NCI-H69 (cell line): Measurements from ENCODE around the gene TAMALIN.
"Not testable (repeated sequence)": the region's sequence is repeated elsewhere in the genome, so short reads cannot be mapped to it uniquely, and the experiment has no call there.

Experiments
- DNase-seq: peaks from one replicate; lab custom pipeline; 2025; lab: John Stamatoyannopoulos, UW

Gene TAMALIN

GRCh38 chr12:52006726-52007157, at the start of gene TAMALIN:
Gene TAMALIN, plus strand, starts transcription at chr12:52006946. Its CDS starts 74 bp downstream, at chr12:52007020.
- DNase-seq, result peak; percentile 91

GRCh38 chr12:51958542-51958941, 48.2 kb upstream of the TAMALIN start:
- no peak for DNase-seq

- no peak for DNase-seq
Measured at GRCh38 chr12:51959211-51959610, 47.5 kb upstream of the TAMALIN start.

- DNase-seq, result no peak
Measured at GRCh38 chr12:51959921-51960320, 46.8 kb upstream of the TAMALIN start.

- no peak for DNase-seq
Measured at GRCh38 chr12:51960488-51960887, 46.3 kb upstream of the TAMALIN start.

GRCh38 chr12:51960890-51961289, 45.9 kb upstream of the TAMALIN start:
- no peak for DNase-seq

- DNase-seq, result peak; percentile 40
Measured at GRCh38 chr12:51961834-51962233, 44.9 kb upstream of the TAMALIN start.

- no peak for DNase-seq
Measured at GRCh38 chr12:51962737-51963136, 44.0 kb upstream of the TAMALIN start.

- no peak for DNase-seq
Measured at GRCh38 chr12:51963477-51963876, 43.3 kb upstream of the TAMALIN start.

GRCh38 chr12:51969643-51970042, 37.1 kb upstream of the TAMALIN start:
- DNase-seq, result no peak

- peak; percentile 32 for DNase-seq
Measured at GRCh38 chr12:51970904-51971646, 35.7 kb upstream of the TAMALIN start.

GRCh38 chr12:51971679-51972421, 34.9 kb upstream of the TAMALIN start:
- no peak for DNase-seq

- DNase-seq, result no peak
Measured at GRCh38 chr12:51972422-51972812, 34.3 kb upstream of the TAMALIN start.

GRCh38 chr12:51972849-51973273, 33.9 kb upstream of the TAMALIN start:
- no peak for DNase-seq

GRCh38 chr12:51973560-51973959, 33.2 kb upstream of the TAMALIN start:
- no peak for DNase-seq

GRCh38 chr12:51974646-51975045, 32.1 kb upstream of the TAMALIN start:
- DNase-seq, result no peak

GRCh38 chr12:51975196-51975595, 31.6 kb upstream of the TAMALIN start:
- DNase-seq, result no peak

GRCh38 chr12:51976376-51977160, 30.2 kb upstream of the TAMALIN start:
- no peak for DNase-seq

- DNase-seq, result no peak
Measured at GRCh38 chr12:51977320-51977753, 29.4 kb upstream of the TAMALIN start.

GRCh38 chr12:51979306-51979705, 27.4 kb upstream of the TAMALIN start:
- DNase-seq, result not testable (repeated sequence)

GRCh38 chr12:51980051-51980808, 26.5 kb upstream of the TAMALIN start:
- peak; percentile 71 for DNase-seq

GRCh38 chr12:51980809-51981127, 26.0 kb upstream of the TAMALIN start:
- no peak for DNase-seq
